ENCODE data around the gene FBXW11. TPM values are rescaled to one million over a fixed set of nuclear protein-coding genes. Genes with fewer than 3 reads are reported as not detected.
"Not testable (repeated sequence)": the region's sequence is repeated elsewhere in the genome, so short reads cannot be mapped to it uniquely, and the experiment has no call there.

FBXW11 gene
- total RNA-seq, 1 experiment from 2014 or later, result 52.0 TPM

DNA sequence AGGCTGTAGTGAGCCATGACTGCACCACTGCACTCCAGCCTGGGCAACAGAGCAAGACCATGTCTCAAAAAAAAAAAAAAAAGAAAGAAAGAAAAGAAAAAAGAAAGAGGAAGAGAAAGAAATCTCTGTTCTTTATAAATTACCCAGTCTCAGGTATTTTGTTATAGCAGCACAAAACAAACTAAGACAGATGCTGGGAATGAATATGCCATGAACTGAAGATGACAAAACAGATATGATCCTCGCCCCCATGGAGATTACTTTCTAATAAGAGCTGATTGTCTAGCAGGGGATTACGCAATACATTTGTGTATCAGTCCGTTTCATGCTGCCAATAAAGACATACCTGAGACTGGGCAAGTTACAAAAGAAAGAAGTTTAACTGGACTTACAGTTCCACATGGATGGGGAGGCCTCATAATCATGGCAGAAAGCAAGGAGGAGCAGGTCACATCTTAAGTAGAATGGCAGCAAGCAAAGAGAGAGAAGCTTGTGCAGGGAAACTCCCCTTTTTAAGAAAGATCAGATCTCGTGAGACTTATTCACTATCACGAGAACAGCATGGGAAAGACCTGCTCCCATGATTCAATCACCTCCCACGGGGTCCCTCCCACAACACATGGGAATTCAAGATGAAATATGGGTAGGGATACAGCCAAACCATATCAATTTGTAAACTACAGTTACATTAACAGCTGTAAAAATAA is 29.0 kb downstream of the FBXW11 start:
- POLR2A ChIA-PET; H3K4me2 ChIP-seq (ENCODE audit: low read length); H3K9me2 ChIP-seq (ENCODE audit: insufficient read depth); ATAC-seq; H3K27me3 ChIP-seq (ENCODE audit: insufficient read depth, low read length); BruUV-seq (replicated peaks); RAD21 ChIA-PET (ENCODE audit: low non-redundant PET in 1 of 2, low total read pairs in 2 of 2, uncharacterized antibody in 2 of 2, unreplicated experiment in 2 of 2); H3K9ac ChIP-seq (ENCODE audit: low read length); DNase-seq (ENCODE audit: low read depth, low spot score); H3K4me1 ChIP-seq (ENCODE audit: control insufficient read depth in 1 of 2, insufficient read depth in 2 of 2, low read length in 2 of 2); H3K27ac ChIP-seq (ENCODE audit: low read depth, low read length); CTCF ChIA-PET; intact Hi-C loops (cut with micrococcal nuclease); H2AFZ ChIP-seq (ENCODE audit: low read depth, low read length, poor library complexity, severe bottlenecking); H3K4me3 ChIP-seq (replicated peaks in 1 of 2; ENCODE audit: low read depth in 1 of 2, low read length in 2 of 2); H3K36me3 ChIP-seq (ENCODE audit: control insufficient read depth in 1 of 2, insufficient read depth in 2 of 2, low read length in 2 of 2); H4K20me1 ChIP-seq (ENCODE audit: insufficient read depth): not testable (repeated sequence)
- Histone ChIP-seq H3K79me2 (ENCODE audit: insufficient read depth, low read length) (peaks cover 93% of the 10 kb centered on the region), H3K9me3 (ENCODE audit: control insufficient read depth in 1 of 2, insufficient read depth in 1 of 2, low read depth in 1 of 2, low read length in 2 of 2) (peaks cover 8 to 14% of the 10 kb centered on the region in 2 experiments; a peak in 2 of 4 replicates)
- peak; percentile 31; the same call in 1 of the 2 replicates for TF ChIP-seq CEBPB (IDR thresholded peaks at IDR 0.05; ENCODE audit: low read depth)

DNA sequence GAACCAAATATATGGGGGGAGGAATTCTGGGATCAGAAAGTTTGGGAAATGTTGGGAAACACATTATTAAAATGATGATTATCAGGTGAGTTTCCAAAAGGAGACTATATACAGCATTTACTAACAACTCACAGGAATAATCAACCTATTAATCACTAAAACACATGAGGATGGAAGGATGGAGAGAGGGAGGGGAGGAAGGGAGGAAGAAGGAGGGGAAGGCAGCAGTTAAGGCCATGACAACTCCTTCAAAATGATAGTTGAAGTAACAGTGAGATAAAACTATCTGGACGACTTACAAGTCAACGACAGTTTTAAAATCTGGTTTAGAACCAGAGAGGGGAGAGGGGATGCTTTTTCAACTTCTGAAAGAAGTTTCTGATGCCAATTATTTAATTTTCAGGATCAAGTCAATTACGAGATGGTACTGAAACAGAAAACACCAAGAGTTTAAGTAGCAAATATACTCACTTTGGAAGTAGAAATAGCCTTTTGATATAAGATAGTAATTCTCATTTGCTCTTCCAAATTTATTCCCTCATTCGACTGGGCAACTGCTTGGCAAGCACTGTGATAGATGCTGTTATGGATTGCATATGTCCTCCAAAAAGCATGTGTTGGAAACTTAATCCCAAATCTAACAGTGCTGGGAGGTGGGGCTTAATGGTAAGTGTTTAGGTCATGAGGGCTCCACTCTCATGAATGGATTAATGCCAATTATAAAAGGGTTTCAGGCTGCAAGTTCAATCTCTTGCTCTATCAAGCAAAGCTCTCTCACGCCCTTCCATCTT is 30.4 kb downstream of the FBXW11 start:
- no peak for ATAC-seq
- intact Hi-C loops (cut with micrococcal nuclease), result no loop called here
- TF ChIP-seq EZH2 (IDR thresholded peaks at IDR 0.05) (no peak), SRF (IDR thresholded peaks at IDR 0.05; ENCODE audit: low read depth) (no peak), YY1 (IDR thresholded peaks at IDR 0.05; ENCODE audit: extremely low read depth, insufficient replicate concordance, low read depth, low read length) (no peak), JUND (IDR thresholded peaks at IDR 0.05) (no peak), POLR2AphosphoS5 (IDR thresholded peaks at IDR 0.05; ENCODE audit: low read depth, low read length) (no peak)
- TF ChIP-seq, protein P1, sequence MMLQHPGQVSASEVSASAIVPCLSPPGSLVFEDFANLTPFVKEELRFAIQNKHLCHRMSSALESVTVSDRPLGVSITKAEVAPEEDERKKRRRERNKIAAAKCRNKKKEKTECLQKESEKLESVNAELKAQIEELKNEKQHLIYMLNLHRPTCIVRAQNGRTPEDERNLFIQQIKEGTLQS (IDR thresholded peaks at IDR 0.05), result no peak
- Histone ChIP-seq H3K27ac (ENCODE audit: low read depth, low read length) (no peak overlapping the region), H3K79me2 (ENCODE audit: insufficient read depth, low read length) (peaks cover 92% of the 10 kb centered on the region), H3K9me2 (ENCODE audit: insufficient read depth) (no peaks in the 10 kb centered on the region), H2AFZ (ENCODE audit: low read depth, low read length, poor library complexity, severe bottlenecking) (no peak overlapping the region), H3K9ac (ENCODE audit: low read length) (no peak overlapping the region), H3K36me3 (ENCODE audit: control insufficient read depth in 1 of 2, insufficient read depth in 2 of 2, low read length in 2 of 2) (no peaks in the 10 kb centered on the region; a peak in 1 of 4 replicates), H3K4me2 (ENCODE audit: low read length) (no peak overlapping the region), H3K9me3 (ENCODE audit: control insufficient read depth in 1 of 2, insufficient read depth in 1 of 2, low read depth in 1 of 2, low read length in 2 of 2) (peaks cover 8 to 14% of the 10 kb centered on the region in 2 experiments; a peak in 2 of 4 replicates), H3K4me3 (replicated peaks in 1 of 2; ENCODE audit: low read depth in 1 of 2, low read length in 2 of 2) (no peak overlapping the region), H3K27me3 (ENCODE audit: insufficient read depth, low read length) (no peaks in the 10 kb centered on the region), H4K20me1 (ENCODE audit: insufficient read depth) (no peaks in the 10 kb centered on the region), H3K4me1 (ENCODE audit: control insufficient read depth in 1 of 2, insufficient read depth in 2 of 2, low read length in 2 of 2) (peaks cover 2 to 6% of the 10 kb centered on the region in 2 experiments; a peak in 2 of 4 replicates)
- no peak for DNase-seq (ENCODE audit: low read depth, low spot score)
- BruUV-seq (replicated peaks), result no TSS peak
- ChIA-PET POLR2A (no interaction called here), CTCF (no interaction called here), RAD21 (ENCODE audit: low non-redundant PET in 1 of 2, low total read pairs in 2 of 2, uncharacterized antibody in 2 of 2, unreplicated experiment in 2 of 2) (no interaction called here)
